Stimulated activated CD8-positive, alpha-beta memory T cell treated with anti-CD3 and anti-CD28 coated beads, Interleukin-2, amount 100 ng/mL, for 1 hour (primary cell): ENCODE data around the gene ERGIC1.
A peak's percentile ranks its signal among the peaks of the same experiment; 100 is the strongest.
"Not testable (repeated sequence)": the region's sequence is repeated elsewhere in the genome, so short reads cannot be mapped to it uniquely, and the experiment has no call there.

Experiments
- DNase-seq, 2 donors: peaks; one replicate each; pipeline ENCODE4 v3.0.0-alpha.2; 2020; ENCODE audit warnings: low read depth in 2 of 2

The ERGIC1 gene

DNA sequence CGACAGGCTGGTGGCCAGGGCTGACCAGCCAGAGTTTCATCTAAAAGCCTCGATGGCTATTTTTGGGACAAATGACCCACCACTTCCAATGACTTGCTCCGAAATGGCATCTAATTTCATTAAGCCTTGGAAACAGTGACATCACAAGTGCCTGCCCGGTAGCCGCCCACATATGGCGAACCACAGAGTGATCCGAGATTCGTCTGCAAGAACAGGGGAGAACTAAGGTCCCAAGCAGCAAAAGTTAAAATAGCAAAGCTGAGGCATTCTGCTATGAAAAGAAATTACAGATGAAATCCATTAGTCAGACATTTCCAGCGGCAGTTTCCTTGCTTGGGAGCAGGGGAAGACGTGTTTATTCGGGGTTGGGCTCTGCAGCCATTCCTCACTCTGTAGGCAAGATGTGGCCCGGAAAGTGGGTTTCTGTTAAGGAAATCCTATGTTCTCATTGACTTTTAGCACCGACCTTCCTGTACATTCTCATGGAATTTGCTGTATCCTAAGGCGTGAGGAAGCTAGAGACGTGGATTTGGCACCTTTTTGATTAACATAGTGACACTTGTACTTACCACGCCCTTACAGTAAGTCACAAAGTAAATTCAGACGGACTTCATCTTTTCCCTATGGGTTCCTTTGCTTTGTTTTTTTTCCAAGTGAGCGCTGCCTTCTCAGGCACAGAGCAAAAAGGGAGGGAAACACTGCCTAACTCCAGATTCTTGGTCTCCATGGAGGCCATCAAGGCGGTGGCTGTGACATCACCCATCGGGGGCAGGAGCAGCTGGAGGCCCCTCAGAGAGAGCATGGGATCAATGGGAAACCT is 45.1 kb downstream of the ERGIC1 start:
- no peak for DNase-seq

DNA sequence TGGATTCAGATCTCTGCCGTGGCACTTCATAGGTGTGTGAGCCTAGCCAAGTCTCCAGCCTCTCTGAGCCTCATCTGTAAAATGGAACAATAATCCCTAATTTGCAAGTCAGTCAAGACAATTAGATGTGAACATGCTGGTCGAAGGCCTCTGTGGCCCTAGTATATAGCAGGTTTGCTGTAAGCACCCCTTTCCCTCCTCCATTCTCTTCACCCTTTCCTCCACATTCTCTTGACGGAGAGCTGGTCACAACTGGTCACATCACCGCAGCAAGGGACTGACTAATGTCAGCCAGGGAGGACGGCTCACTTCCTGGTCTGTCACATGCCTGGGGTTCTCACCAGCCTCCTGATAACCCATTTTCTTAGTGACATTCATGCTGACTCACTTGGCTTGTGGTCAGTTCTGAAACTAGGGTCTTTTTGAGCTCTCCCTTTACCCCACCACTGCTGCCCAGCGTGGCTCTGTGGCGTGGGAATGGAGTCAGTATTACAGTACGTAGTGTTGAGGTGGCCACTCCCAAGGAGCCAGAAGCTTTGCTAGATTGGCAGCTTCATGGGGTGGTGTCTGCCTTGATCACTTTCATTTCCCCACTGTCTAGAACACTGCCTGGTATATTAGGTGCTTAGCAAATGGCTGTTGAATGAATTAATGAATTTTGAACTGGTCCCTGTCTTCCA is 47.8 kb downstream of the ERGIC1 start:
- peak in 1 of 2 donors; percentile 14 for DNase-seq

DNA sequence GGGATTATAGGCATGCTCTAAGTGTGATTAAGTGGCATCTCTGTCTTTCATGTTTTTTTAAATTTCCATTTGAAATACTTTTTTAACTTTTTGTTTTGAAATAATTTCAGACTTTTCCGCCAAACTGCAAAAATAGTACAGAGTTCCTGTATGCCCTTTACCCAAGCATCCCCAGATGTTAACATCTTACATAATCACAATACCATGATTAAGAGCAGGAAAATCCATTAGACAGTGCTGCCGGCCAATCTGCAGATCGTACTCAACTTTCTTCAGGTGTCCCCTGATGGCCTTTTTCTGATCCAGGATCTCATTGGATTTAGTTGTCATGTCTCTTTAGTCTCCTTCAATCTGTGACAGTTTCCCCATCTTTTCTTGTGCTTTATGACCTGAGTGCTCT is 49.0 kb downstream of the ERGIC1 start:
- no peak for DNase-seq

DNA sequence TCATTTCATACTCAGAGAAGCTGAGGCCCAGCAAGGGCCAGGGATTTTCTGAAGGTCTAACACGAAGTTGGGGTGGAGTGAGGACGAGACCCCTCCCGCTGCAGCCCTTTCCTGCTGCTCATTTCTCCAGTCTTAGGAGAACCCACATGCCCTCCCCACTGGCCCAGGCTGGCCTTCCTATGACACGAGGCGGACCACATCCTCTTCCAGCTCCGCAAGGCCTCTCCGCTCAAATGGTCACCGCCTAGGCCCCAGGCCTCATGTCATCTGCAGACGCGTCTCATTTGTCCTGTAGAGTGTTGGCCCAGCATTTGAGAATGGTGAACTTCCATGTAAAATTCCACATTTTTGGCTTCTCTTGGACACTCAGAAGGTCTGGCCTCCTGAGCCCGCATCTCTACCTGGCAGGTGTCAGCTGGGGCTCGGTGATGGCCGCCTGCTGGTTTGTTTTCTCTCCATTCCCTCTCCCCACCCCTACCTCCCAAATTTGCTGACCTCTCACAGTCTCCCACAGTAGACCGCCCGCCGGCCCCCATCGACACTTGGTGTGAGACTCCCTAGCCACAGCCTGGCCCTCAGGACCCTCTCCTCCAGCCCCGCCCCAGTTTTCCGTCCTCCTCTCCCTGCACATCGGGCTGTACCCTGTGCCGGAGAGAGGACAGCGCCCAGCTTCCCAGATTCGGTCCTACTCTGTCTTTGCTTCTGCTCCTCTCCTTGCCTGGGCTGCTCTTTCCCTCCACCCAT is 51.7 kb downstream of the ERGIC1 start:
- no peak for DNase-seq

DNA sequence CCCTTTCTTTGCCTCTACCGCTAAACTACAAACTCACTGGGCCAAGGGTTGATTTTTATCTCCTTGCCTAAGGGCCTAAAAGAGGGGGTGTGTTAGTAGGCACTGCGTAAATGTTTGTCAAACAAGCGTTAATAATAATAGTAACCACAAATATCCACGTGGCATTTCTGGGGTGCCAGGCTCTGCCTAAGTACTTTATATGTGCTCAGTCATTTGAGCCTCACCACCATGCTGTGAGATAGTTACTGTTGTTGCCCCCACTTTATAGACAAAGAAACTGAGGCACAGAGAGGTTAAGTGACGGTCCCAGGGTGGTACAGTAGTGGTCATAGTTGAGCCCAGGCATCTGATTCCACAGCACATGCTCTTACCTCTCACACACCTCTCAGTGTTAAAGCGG is 52.4 kb downstream of the ERGIC1 start:
- DNase-seq: no peak

DNA sequence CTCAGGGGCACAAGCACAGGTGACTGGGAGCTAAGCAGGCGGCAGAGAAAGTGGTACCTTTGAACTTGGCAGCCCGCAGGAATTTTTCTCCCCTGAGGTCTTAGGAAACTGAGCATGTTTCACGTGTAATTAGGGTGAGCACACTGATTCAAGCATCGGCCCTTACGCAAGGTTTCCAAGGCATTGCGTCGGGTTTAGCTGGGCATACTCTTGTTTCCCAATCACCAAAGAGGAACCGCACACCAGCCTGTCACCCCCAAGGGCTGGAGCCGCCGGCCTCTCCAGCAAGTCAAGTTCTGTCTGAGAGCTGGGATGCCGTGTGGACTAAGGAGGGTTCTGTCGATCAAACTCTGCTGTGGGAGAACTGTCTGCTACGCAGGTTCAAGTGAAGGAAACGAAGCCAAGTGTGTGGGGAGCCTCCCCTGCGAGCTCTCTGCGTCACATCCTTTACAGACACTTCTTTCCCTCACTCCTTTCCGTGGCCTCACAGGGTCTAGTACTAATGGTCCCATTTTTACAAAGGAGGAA is 53.0 kb downstream of the ERGIC1 start:
- no peak for DNase-seq

DNA sequence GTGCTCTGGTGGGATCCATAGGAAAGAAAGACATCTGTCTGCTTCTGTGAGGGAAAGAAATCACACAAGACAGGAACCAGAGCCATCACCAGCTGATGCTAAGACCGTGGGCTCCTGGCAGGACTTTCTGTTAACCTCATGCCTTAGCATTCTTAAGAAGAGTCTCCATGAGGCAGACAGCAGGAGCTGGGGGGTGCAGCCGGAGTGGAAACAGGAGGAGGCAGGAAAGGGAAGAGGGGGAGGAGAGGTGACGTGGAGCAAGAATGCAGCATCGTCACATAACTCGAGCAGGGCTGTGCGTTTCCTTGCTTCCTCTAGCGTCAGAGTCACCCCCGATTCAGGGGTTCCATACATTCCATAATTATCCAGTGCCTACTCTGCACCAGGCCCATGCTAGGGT is 53.6 kb downstream of the ERGIC1 start:
- DNase-seq: no peak

DNA sequence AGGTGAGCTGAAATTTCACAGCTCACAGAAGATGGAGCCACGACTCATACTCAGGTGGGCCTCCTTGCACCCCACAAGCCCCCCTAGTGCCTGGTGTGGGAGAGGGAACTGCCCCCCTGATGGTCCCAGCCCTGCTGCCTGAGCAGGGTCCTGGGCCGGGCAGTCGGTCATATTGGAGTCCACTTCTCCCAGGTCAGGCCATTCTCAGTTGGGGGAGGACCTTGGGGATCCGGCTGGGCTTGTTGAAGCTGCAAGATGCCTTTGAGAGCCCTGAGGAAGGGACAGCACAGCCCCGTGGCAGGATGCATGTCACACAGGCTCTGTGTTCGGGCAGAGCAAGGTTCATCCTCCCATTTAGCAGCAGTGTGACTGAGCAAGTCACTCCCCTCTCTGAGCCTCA is 56.6 kb downstream of the ERGIC1 start:
- DNase-seq: no peak

DNA sequence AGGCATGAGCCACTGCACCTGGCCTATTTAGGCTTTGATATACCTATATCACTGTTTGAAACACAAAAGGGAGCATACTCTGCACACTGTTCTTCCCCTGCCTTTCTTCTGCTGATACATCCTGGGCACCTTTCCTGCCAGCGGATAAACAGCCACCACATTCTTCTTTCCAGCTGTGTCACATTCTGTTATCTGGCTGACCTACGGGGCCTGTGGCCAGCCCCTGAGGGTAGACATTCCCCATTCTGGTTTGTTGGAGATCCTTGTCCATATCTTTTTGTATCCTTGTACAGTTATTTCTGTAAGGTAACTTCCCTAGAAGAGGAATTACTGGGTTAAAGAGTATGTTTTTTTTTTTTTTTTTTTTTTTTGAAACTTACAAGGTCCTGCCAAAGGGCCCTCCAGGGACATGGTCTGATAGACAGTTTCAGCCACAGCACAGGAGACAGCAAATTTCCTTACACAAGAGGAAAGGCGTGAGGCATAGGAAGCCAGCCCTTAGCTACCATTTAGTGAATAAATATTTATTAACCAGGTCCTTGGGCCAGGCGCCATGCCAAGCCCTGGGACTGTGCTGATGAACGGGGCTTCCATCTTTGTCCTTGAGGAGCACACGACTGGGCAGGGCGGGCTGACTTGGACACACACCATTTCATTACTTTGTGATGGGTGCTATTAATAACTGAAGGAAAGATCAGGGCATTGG is 57.8 kb downstream of the ERGIC1 start:
- no peak for DNase-seq

DNA sequence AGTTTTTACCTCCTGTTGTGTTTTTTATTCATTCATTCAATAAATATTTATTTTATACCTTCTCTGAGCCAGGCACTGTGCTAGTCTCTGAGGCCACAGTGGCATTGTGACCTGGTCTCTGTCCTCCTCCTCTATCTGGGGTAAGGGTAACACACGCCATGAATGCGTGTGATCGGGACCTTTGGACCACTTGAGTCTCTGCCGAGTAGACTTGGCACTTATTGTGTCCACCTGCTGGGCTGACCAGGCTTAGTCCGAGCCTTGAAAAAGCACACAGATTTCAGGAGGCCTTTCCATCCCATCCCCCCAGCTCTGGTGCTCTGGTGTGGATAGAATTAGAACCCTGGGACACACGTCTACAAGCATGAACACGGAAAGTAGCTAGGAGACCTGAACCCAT is 58.7 kb downstream of the ERGIC1 start:
- DNase-seq: no peak

DNA sequence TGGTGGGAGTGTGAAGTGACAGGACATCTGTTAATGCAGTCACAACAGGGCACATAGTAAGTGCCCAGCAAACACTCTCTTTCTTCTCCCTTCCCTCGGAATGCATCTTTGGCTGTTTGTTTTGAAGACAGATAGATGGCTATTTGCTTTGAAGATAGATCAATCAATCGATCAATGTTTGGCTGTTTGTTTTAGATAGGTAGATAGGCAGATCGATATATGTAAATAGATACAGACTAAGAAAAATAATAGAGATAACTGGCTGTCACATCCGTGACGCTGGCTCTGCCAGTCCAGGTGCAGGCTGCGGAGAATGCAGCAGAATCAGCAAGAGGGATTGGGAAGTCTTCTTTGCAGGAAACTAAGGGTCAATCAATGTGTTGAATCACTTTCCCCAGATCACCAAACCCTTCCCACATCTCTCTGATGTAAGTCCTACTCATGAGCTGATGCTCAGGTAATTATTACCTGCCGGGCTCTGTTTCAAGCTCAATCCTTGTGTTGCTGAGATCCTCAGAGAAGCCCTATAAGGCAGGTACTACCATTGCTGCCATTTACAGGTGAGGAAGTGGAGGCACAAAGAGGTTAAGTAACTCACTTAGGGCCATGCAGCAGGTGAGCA is 60.8 kb downstream of the ERGIC1 start:
- no peak for DNase-seq

DNA sequence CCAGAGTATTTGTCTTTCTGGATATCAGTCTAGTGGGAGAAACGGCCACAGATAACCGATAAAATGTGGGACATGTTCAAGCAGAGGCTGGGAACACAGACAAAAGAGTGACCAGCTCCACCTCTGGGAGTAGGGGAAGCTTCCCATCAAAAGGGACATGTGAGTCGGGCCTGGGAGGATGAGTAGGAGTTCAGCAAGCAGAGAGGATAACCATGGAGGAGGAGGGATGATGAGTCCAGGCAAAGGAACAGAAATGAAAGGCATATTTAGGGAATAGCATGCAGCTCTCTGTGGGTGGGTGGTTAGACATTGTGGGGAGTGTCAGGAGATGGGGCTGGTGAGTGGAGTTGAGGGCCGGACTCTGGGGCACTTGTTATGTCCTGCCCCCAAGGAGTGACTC is 61.5 kb downstream of the ERGIC1 start:
- DNase-seq: no peak

DNA sequence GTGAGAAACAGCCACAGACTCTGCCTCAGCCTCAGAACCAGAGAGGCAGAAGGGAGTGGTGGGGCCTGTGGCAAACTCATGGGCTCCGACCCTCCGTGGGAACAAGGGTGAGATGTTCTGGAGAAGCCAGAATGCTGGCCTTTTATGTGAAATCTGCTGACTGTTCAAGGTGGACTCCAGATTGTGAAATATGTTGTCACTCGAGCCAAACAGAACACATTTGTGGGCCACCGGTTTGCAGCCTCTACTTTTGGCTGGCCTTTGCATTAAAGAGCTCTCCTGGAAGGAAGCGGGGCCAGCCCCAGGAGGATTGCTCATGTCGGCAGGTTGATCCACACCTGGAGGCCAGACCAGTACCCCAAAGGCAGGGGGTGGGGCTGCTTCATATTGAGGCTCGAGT is 62.4 kb downstream of the ERGIC1 start:
- no peak for DNase-seq

DNA sequence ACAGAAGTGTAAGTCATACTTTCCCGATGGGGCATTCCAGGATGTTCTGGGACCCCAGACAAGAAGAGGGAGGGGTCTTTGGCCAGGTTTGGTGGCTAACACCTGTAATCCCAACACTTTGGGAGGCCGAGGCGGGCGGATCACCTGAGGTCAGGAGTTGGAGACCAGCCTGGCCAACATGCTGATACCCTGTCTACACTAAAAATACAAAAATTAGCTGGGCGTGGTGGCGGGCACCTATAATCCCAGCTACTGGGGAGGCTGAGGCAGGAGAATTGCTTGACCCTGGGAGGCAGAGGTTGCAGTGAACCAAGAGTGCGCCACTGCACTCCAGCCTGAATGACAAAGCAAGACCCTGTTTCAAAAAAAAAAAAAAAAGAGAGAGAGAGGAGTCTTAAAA is 63.0 kb downstream of the ERGIC1 start:
- DNase-seq: not testable (repeated sequence)

DNA sequence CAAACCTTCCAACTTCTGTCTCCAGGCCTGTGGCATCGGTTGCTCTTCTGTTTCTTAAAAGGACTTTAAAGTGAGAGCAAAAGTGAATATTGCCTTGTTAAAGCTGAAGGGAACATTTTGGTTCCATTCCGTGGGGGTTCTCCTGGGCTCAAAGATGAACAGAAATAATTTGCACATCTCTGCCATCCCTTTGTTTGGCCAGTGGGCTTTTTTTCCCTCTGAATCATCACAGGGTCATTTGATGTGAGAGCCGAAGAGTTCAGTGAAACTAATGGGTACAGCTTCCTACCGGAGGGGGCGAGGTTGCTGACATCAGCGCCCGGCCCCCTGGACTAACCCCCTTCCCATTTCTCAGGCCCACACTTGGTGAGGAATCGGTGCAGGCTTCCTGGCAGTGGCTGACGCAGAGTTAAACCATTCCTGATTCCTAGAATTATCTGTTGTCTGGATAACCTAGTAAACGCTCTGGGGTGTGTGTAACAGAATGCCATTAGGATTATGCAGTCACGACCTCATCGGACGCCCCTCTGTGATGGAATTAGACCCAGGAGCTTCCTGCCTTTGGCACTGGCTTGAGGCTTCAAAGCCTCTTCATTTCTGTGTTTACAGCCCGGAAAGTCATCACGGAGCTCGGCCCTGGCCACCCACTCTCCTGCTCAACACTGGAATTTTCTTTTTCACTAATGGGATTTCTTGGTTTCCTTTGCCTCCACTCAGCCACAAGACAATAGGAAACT is 63.6 kb downstream of the ERGIC1 start:
- DNase-seq: no peak

DNA sequence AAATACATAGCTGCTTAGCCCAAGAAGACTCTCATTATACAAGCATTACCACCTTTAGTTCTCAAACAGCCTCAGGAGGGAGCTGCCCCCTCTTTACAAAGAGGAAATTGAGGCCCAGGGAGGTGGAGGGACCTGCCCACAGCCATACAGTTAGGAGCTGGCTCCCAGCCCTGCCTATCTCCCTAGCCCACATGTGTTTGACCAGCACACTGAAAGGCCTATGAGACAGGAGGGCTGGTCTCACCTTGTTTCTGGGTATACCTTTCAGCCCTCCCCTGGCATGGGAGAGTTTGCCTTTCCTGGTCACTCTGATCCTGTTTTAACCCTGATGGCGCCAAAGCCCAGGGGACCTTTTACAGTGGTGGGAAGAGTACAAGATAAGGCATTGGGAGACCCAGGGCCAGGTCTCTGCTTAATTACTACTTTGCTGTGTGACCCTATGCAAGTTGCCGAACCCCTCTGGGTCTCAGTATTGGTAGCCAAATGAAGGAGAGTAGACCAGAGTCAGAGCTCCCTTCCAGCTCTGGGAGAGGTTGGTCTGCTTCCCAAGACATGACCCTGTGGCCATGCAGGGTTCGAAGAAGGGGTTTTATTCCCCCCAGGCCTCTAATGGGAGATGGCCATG is 64.3 kb downstream of the ERGIC1 start:
- DNase-seq: no peak

DNA sequence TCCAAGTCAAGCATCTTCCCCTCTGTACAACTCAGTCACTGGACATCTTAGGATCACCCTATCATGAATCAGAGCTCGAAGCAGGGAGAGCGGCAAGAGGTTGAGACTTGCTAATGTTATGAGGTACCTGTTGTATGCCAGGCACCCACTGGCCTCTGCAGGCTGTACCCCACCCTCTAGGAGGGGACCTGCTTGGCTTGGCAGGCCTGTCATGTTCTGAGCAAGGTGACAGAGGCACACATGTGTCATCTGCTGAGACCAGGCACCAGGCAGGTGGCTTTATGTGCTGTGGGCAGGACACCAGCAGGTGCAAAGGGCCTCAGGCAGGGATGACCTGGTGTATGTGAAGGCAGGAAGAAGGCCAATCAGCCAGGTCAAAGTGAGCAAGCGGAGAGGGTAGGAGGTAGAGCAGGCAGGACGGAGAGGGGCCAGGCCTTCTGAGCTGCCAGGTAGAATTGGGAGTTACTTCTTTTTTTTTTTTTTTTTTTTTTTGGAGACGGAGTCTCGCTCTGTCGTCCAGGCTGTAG is 64.9 kb downstream of the ERGIC1 start:
- no peak for DNase-seq

DNA sequence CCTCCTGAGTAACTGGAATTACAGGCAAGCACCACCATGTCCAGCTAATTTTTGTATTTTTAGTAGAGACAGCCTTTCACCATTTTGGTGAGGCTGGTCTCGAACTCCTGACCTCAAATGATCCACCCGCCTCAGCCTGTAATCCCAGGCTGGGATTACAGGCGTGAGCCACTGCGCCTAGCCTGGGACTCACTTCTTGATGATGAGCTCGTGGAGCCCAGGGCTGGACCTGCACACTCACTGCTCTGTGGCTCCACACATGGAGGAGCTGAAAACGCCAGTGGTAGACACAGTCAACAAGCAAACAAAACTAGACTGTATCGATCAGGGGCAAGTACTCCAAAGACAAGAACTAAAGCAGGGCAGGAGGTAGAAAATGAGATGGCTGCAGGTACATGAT is 65.4 kb downstream of the ERGIC1 start:
- DNase-seq: no peak

DNA sequence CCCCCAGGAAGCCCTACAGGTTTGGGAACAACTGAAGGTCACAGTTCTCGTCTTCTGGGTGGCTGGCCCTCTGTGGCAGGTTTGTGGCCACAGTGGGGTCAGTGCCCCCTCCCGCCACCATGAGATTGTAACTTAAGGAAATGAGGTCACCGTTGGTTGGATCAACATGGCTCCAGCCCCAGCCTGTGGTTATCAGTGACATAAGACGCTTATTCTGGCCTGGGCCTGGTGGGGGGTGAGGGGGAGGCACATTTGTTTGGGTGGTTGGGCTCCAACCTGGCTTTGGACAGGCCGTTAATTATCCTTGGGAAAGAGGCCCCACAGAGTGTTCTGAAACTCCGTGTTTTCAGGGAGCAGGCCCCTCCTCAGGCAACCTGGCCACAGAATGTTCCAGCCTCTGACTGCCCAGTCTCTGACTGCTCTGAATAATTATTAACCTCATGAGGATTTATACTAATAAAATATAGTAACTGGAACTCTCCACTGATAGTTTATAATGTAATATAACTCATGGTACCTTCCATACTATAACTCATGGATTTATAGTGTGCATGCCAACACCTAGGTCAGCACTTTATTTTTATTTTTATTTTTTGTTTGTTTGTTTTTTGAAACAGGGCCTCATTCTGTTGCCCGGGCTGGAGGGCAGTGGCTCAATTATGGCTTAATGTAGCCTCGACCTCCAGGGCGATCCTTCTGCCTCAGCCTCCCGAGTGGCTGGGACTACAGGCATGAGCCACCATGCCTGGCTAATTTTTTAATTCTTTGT is 67.1 kb downstream of the ERGIC1 start:
- no peak for DNase-seq
